Glomerular endothelial cell (primary cell): ENCODE data around the gene AASDHPPT. TPM values are rescaled to one million over a fixed set of nuclear protein-coding genes. Genes with fewer than 3 reads are reported as not detected.

Experiments used
- total RNA-seq: library from RNA; depleted of rRNA; stranded (reverse); fragments of >200 nt; gene quantifications from 2 replicates; pipeline ENCODE4 v1.2.3, GENCODE V29; 2015

AASDHPPT gene
- total RNA-seq, 1 donor from 2014 or later = 37.1 TPM

Other genes with a start within 250 kb of the AASDHPPT start
- 16.6 and 20.6 TPM in 2 replicates for gene MSANTD4, start 55.4 kb upstream of the AASDHPPT start, total RNA-seq
- gene KBTBD3, start 315 bp upstream of the AASDHPPT start, total RNA-seq = 2.2 and 6.5 TPM in 2 replicates